Peyer's patch (tissue), 4 donors: ENCODE data around the gene RARS1. TPM values are rescaled to one million over a fixed set of nuclear protein-coding genes. Genes with fewer than 3 reads are reported as not detected.

Experiments used
- DNase-seq, 3 donors: peaks; one replicate each; pipeline ENCODE4 v3.0.0-alpha.2; 2017 to 2019
- H3K27ac ChIP-seq, 4 donors: fragments of 200-600 bp; sonication (generic); one replicate each; pipeline ENCODE4 v1.5.1; 2016 to 2019
- H3K27me3 ChIP-seq, 2 donors: fragments of 200-600 bp; sonication (generic); one replicate each; pipeline ENCODE4 v1.5.1; 2019
- H3K36me3 ChIP-seq, 3 donors: fragments of 200-600 bp; sonication (generic); one replicate each; pipeline ENCODE4 v1.5.1; 2016 to 2019
- H3K4me1 ChIP-seq, 4 donors: fragments of 200-600 bp; sonication (generic); one replicate each; pipeline ENCODE4 v1.5.1; 2016 to 2019
- H3K4me3 ChIP-seq, 4 donors: fragments of 200-600 bp; sonication (generic); 1 replicate in 3 of 4; 2 replicates in 1 of 4; pipeline ENCODE4 v1.5.1; 2016 to 2019; ENCODE audit warnings: mild to moderate bottlenecking in 1 of 4
- H3K9me3 ChIP-seq, 4 donors: fragments of 200-600 bp; sonication (generic); one replicate each; pipeline ENCODE4 v1.5.1; 2016 to 2019; ENCODE audit warnings: mild to moderate bottlenecking in 1 of 4
- POLR2A ChIP-seq, 2 donors: fragments of 450-650 bp; IDR thresholded peaks; one replicate each; pipeline ENCODE4 v1.5.1; 2017; ENCODE audit warnings: antibody characterized with exemption in 2 of 2, mild to moderate bottlenecking in 2 of 2, moderate library complexity in 2 of 2
- total RNA-seq, 4 donors: library from RNA; depleted of rRNA; stranded (reverse); fragments of >200 nt; gene quantifications; one replicate each; pipeline ENCODE4 v1.1.0, GENCODE V29; 2016
- TF ChIP-seq, protein P1 (sequence below), 6 experiments: fragments of 450-650 bp in 4 of 6; fragments of 200-600 bp in 2 of 6; sonication (generic) in 1 of 6; IDR thresholded peaks; one replicate each; pipeline ENCODE4 v1.5.1; 2017 to 2019; ENCODE audit warnings: antibody characterized with exemption in 6 of 6, mild to moderate bottlenecking in 3 of 6, moderate library complexity in 1 of 6

The RARS1 gene
- total RNA-seq, 4 donors from 2014 or later, result 81.5 to 115 (median 108) TPM

DNA sequence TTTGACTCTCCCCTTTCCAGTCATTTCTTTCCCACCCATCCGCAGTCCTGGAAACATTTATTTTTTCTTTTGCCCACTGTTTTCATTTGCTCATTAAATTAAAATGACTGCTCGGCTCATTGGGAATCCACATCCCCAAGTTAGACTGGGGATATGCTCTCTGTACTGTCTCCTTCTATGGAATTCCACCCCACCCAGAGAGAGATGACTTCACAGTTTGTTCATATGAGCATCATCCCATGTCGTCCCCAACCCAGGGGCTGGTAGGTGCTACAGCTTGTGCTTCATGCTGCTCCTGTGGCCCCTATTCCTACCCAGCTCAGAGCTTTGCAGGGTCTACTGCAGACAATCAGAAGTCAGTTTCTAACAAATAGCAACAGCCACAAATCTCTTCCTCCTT, 16.5 kb upstream of the RARS1 start:
- Histone ChIP-seq H3K27ac (no peak overlapping the region), H3K36me3 (peaks cover 0 to 20% (median 0%) of the 10 kb centered on the region in 3 donors), H3K9me3 (no peaks in the 10 kb centered on the region), H3K27me3 (no peaks in the 10 kb centered on the region), H3K4me1 (no peaks in the 10 kb centered on the region), H3K4me3 (no peak overlapping the region)
- no peak for TF ChIP-seq POLR2A (IDR thresholded peaks at IDR 0.05)
- TF ChIP-seq, protein P1, sequence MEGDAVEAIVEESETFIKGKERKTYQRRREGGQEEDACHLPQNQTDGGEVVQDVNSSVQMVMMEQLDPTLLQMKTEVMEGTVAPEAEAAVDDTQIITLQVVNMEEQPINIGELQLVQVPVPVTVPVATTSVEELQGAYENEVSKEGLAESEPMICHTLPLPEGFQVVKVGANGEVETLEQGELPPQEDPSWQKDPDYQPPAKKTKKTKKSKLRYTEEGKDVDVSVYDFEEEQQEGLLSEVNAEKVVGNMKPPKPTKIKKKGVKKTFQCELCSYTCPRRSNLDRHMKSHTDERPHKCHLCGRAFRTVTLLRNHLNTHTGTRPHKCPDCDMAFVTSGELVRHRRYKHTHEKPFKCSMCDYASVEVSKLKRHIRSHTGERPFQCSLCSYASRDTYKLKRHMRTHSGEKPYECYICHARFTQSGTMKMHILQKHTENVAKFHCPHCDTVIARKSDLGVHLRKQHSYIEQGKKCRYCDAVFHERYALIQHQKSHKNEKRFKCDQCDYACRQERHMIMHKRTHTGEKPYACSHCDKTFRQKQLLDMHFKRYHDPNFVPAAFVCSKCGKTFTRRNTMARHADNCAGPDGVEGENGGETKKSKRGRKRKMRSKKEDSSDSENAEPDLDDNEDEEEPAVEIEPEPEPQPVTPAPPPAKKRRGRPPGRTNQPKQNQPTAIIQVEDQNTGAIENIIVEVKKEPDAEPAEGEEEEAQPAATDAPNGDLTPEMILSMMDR (IDR thresholded peaks at IDR 0.05), result no peak
- no peak for DNase-seq

DNA sequence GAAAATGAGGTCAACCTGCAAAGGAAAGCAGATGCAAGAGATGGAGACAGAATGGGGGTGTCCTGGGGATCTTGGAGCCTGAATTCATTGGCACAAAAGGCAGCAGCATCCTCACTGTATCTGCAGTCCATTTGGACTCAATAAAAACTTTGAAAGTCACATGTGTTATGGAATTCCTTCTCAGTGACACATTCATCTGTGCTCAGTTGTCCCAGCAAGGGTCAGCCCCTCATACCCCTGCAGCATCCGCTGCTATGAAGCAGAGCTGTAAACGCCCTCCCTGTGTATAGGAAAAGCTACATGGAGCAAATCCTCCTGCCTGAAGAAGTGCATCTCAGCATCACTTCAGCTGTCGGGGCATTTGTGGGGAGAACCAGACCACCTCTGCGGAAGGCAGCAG, 14.5 kb upstream of the RARS1 start:
- no peak overlapping the region for H3K4me3 ChIP-seq
- no peaks in the 10 kb centered on the region for H3K27me3 ChIP-seq
- H3K9me3 ChIP-seq, result no peaks in the 10 kb centered on the region
- peaks cover 0 to 16% (median 0%) of the 10 kb centered on the region in 3 donors for H3K36me3 ChIP-seq
- TF ChIP-seq, protein P1 (IDR thresholded peaks at IDR 0.05), result no peak
- no peak for TF ChIP-seq POLR2A (IDR thresholded peaks at IDR 0.05)
- H3K4me1 ChIP-seq, result no peaks in the 10 kb centered on the region
- H3K27ac ChIP-seq, result no peak overlapping the region
- DNase-seq, result no peak

DNA sequence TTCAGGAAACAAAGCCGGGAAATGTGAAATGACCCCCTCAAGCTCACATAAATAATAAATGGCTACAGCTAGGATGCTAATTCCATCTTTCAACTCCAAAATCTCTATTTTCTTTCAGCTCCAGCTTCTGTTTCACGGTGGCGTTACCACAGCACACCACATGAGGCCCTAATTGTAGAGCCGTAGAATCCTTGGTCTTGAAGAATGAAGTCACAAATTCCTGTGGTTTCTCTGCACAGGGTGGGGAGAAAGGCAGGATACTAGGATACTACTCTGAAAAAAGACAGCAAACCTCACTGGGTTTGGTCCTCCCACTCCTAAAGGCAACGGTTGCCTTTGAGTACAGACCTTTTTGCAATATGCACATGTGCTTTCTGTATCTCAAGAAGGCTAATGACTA, 13.9 kb upstream of the RARS1 start:
- no peak for DNase-seq
- no peak overlapping the region for H3K27ac ChIP-seq
- TF ChIP-seq POLR2A (IDR thresholded peaks at IDR 0.05), result no peak
- TF ChIP-seq, protein P1 (IDR thresholded peaks at IDR 0.05), result no peak

DNA sequence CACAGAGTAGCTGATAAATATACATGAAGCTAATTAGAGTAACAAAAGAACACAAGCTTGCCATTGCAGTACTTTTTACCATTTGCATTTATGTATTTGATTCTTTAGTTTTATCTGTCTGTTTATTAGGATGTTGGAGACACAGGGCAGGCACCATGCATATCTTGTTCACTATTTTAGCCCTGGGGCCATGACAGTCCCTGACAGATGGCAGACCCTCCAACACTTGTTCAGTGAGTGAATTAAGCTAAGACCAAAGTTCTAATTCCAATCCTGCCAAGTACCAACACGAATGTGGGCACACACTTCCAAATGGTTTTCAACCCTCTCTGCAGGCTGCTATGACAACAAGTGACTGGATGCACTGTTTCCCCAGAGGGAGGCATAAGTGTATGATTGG, 12.0 kb upstream of the RARS1 start:
- Histone ChIP-seq H3K4me3 (no peak overlapping the region), H3K4me1 (no peaks in the 10 kb centered on the region), H3K9me3 (no peaks in the 10 kb centered on the region), H3K27me3 (no peaks in the 10 kb centered on the region), H3K36me3 (no peaks in the 10 kb centered on the region), H3K27ac (no peak overlapping the region)
- TF ChIP-seq POLR2A (IDR thresholded peaks at IDR 0.05), result no peak
- TF ChIP-seq, protein P1 (IDR thresholded peaks at IDR 0.05), result no peak
- DNase-seq, result no peak

More for the DNA sequence above, 13.9 kb upstream of the RARS1 start:
- H3K4me1 ChIP-seq, result no peaks in the 10 kb centered on the region
- H3K27me3 ChIP-seq, result no peaks in the 10 kb centered on the region
- H3K36me3 ChIP-seq, result peaks cover 0 to 16% (median 0%) of the 10 kb centered on the region in 3 donors
- no peak overlapping the region for H3K4me3 ChIP-seq
- H3K9me3 ChIP-seq, result no peaks in the 10 kb centered on the region

DNA sequence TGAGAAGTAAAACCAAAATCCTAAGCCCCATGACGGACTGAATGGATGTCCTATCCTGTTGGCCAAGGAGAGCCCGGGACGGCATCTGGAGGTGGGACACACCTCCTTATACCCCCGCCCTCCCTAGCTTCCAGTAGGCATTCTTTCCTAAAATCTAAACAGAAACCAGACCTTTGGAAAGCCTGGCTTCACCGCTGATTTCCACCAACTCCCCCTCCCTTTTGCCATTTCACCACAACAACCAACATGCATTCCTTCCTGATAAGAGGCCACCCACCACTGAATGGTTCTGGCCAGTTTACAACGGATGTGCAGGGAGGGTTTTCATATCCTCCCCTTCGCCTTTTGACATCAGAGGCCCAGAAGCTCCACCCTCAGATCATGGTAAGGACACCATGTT, 9.2 kb upstream of the RARS1 start:
- no peaks in the 10 kb centered on the region for H3K4me1 ChIP-seq
- no peaks in the 10 kb centered on the region for H3K27me3 ChIP-seq
- H3K4me3 ChIP-seq, result no peak overlapping the region
- no peak for DNase-seq
- no peaks in the 10 kb centered on the region for H3K36me3 ChIP-seq
- no peaks in the 10 kb centered on the region for H3K9me3 ChIP-seq
- TF ChIP-seq, protein P1 (IDR thresholded peaks at IDR 0.05), result no peak
- TF ChIP-seq POLR2A (IDR thresholded peaks at IDR 0.05), result no peak
- H3K27ac ChIP-seq, result no peak overlapping the region

DNA sequence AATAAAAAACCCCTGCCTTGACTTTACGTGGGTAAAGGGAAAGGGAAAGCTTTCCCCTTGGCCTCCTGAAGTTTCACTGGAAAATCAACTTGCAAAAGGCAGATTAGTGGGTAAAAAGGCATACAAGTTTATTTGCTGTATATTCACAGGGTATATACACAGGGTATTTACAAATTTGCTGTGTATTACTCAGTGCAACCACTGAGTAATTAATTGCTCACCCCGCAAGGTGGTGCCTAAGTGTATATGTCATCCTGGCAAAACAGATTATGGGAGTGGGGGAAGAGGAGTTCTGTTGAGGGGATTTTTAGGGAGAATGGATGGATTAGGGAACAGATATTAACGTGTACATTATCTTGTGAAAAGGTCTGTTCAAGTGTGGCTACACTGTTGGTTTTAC, 7.1 kb upstream of the RARS1 start:
- TF ChIP-seq POLR2A (IDR thresholded peaks at IDR 0.05), result no peak
- TF ChIP-seq, protein P1 (IDR thresholded peaks at IDR 0.05), result no peak
- no peak overlapping the region for H3K4me3 ChIP-seq

More for the DNA sequence above, 7.1 kb upstream of the RARS1 start:
- no peaks in the 10 kb centered on the region for H3K27me3 ChIP-seq
- H3K27ac ChIP-seq, result no peak overlapping the region
- no peaks in the 10 kb centered on the region for H3K36me3 ChIP-seq
- DNase-seq, result no peak
- no peaks in the 10 kb centered on the region for H3K4me1 ChIP-seq
- no peaks in the 10 kb centered on the region for H3K9me3 ChIP-seq
